Stomach (tissue), 9 donors: ENCODE data around the gene COPE. TPM values are rescaled to one million over a fixed set of nuclear protein-coding genes. Genes with fewer than 3 reads are reported as not detected.

Experiments used
- DNase-seq, 2 donors: peaks; one replicate each; pipeline versions ENCODE4 v3.0.0 to v3.0.0-alpha.2; 2013 to 2019
- H3K27ac ChIP-seq, 5 donors: fragments of 200-600 bp in 4 of 5; sonication (generic) in 4 of 5; one replicate each; pipeline ENCODE4 v1.5.1; 2013 to 2019; ENCODE audit warnings: mild to moderate bottlenecking in 1 of 5, moderate library complexity in 1 of 5
- H3K27me3 ChIP-seq, 3 donors: fragments of 200-600 bp; sonication (generic); one replicate each; pipeline ENCODE4 v1.5.1; 2017 to 2019; ENCODE audit warnings: mixed run types in 1 of 3
- H3K36me3 ChIP-seq, 4 donors: fragments of 200-600 bp; sonication (generic); 1 replicate in 3 of 4; 2 replicates in 1 of 4; pipeline ENCODE4 v1.5.1; 2016 to 2019
- H3K4me1 ChIP-seq, 4 donors: fragments of 200-600 bp; sonication (generic); one replicate each; pipeline ENCODE4 v1.5.1; 2016 to 2019
- H3K4me3 ChIP-seq, 4 donors: fragments of 200-600 bp; sonication (generic) in 3 of 4; one replicate each; pipeline ENCODE4 v1.5.1; 2016 to 2019; ENCODE audit warnings: mild to moderate bottlenecking in 1 of 4
- H3K9me3 ChIP-seq, 4 donors: fragments of 200-600 bp; sonication (generic); one replicate each; pipeline ENCODE4 v1.5.1; 2016 to 2019
- CTCF ChIP-seq, 7 experiments: fragments of 450-650 bp in 4 of 7; fragments of 200-600 bp in 3 of 7; sonication (generic) in 3 of 7; IDR thresholded peaks; one replicate each; pipeline ENCODE4 v1.5.1; 2016 to 2019; ENCODE audit warnings: antibody characterized with exemption in 7 of 7, control low read depth in 2 of 7, mild to moderate bottlenecking in 1 of 7
- EP300 ChIP-seq: sonication (generic); formaldehyde crosslinking; IDR thresholded peaks from one replicate; pipeline ENCODE4 v1.6.1; 2017; ENCODE audit warnings: antibody characterized with exemption
- POLR2A ChIP-seq, 4 donors: fragments of 450-650 bp; IDR thresholded peaks; one replicate each; pipeline ENCODE4 v1.6.1; 2016; ENCODE audit warnings: antibody characterized with exemption in 4 of 4, control low read depth in 2 of 4, mild to moderate bottlenecking in 1 of 4, moderate library complexity in 1 of 4
- POLR2AphosphoS5 ChIP-seq, 3 donors: sonication (generic); formaldehyde crosslinking; IDR thresholded peaks; one replicate each; pipeline ENCODE4 v1.6.1; 2016; ENCODE audit warnings: antibody characterized with exemption in 3 of 3
- WGBS, 5 donors: extraction: QIAGEN DNeasy Blood & Tissue Kit in 3 of 5; methylation state at CpG; one replicate each; pipeline versions ENCODE4 v1.1.5 to v1.1.7; 2013 to 2018; 5-methylcytosine and 5-hydroxymethylcytosine counted together
- intact Hi-C: fragments of 100-400 bp; cut with DNase I; formaldehyde crosslinking; loops from one replicate; pipeline ENCODE4 v1.15.1; 2023; ENCODE audit warnings: low total_unique reads
- polyA plus RNA-seq, 3 donors: library from polyadenylated mRNA; stranded (reverse); fragments of 200-250 nt; gene quantifications; one replicate each; pipeline ENCODE4 v1.2.3, GENCODE V29; 2013
- total RNA-seq, 5 donors: library from RNA; depleted of rRNA; stranded (reverse); fragments of >200 nt; gene quantifications; one replicate each; pipeline versions ENCODE4 v1.1.0 to v1.2.3, GENCODE V29; 2014 to 2016
- donor health status: healthy with polysubstance abuse.
- donor health status: Bipolar disorder and iron deficiency.
- donor health status: healthy.

The COPE gene
- total and polyA plus RNA-seq, 8 donors, result 76.7 to 283 (median 209) TPM

GRCh38 chr19:18946918-18947317 lies 27.7 kb upstream of the COPE start:
- no peak for TF ChIP-seq CTCF (IDR thresholded peaks at IDR 0.05)
- TF ChIP-seq EP300, result no peak
- TF ChIP-seq POLR2AphosphoS5 (IDR thresholded peaks at IDR 0.05), result no peak
- no peak for TF ChIP-seq POLR2A (IDR thresholded peaks at IDR 0.05)
- H3K36me3 ChIP-seq, result no peaks in the 10 kb centered on the region
- no peak overlapping the region for H3K27ac ChIP-seq
- no peak overlapping the region for H3K4me3 ChIP-seq
- H3K27me3 ChIP-seq, result no peaks in the 10 kb centered on the region
- H3K9me3 ChIP-seq, result no peaks in the 10 kb centered on the region
- intact Hi-C loops, result no loop called here
- WGBS, 5 donors, result 83 to 92% (median 86%) methylated on average over 12 to 14 of the region's 14 CpGs
- no peaks in the 10 kb centered on the region for H3K4me1 ChIP-seq
- DNase-seq, result no peak

DNA sequence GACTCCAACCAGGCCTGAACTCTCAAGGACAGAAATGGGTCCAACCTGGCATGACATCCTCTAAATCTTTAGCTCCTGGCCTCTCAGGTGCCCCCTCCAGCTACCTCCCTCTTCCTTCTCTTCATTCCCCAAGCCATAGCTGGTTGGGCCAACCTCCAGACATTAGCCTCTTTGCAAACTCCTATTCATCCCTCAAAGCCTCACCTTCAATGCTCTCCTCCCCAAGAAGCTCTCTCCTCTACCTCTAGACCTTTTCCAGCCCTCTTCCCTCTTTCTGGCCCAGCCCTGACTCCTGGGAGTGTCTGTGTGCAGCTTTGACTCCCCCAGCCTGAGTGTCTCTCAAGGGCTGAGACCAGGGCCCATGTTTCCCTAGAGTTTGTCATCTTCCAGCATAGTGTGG lies 27.1 kb upstream of the COPE start:
- no peaks in the 10 kb centered on the region for H3K36me3 ChIP-seq
- H3K27ac ChIP-seq, result no peak overlapping the region
- DNase-seq, result no peak
- TF ChIP-seq CTCF (IDR thresholded peaks at IDR 0.05), result no peak
- TF ChIP-seq EP300, result no peak
- no peak for TF ChIP-seq POLR2AphosphoS5 (IDR thresholded peaks at IDR 0.05)
- TF ChIP-seq POLR2A (IDR thresholded peaks at IDR 0.05), result no peak
- peaks cover 0 to 6% (median 5%) of the 10 kb centered on the region in 4 donors for H3K4me1 ChIP-seq
- intact Hi-C loops, result no loop called here
- no peaks in the 10 kb centered on the region for H3K9me3 ChIP-seq
- H3K4me3 ChIP-seq, result no peak overlapping the region
- no peaks in the 10 kb centered on the region for H3K27me3 ChIP-seq

GRCh38 chr19:18945297-18945696 lies 26.1 kb upstream of the COPE start:
- WGBS, 5 donors, result 81 to 92% (median 88%) methylated on average over 9 of the region's 9 CpGs
- no peak for TF ChIP-seq POLR2AphosphoS5 (IDR thresholded peaks at IDR 0.05)
- TF ChIP-seq POLR2A (IDR thresholded peaks at IDR 0.05), result no peak
- no peak for TF ChIP-seq CTCF (IDR thresholded peaks at IDR 0.05)
- TF ChIP-seq EP300, result no peak
- Histone ChIP-seq H3K4me1 (peaks cover 4 to 14% (median 11%) of the 10 kb centered on the region in 4 donors), H3K36me3 (no peaks in the 10 kb centered on the region), H3K27ac (no peak overlapping the region), H3K9me3 (no peaks in the 10 kb centered on the region), H3K27me3 (peaks cover 0 to 2% (median 0%) of the 10 kb centered on the region in 3 donors), H3K4me3 (no peak overlapping the region)
- DNase-seq, result no peak
- intact Hi-C loops, result no loop called here

DNA sequence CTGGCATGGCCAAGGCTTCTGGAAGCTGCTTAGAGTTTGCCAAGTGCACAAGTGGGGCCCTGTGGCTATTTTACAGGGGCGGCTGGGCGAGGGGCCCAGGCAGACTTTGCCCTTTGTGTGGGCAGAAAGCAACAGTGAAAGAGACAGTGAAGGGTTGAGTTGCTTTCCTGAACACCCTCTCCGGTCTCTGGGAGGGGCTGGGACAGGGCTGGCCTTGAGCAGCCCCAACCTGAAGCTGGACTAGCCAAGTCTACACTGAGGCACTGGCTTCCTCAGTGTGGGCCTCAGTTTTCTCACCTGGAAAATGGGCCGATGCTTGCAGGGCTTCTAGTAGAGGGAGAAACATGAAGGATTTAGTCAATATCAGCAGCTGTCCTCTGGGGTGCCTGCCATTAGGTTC lies 24.3 kb upstream of the COPE start:
- no peak for TF ChIP-seq EP300
- H3K27me3 ChIP-seq, result peaks cover 0 to 7% (median 0%) of the 10 kb centered on the region in 3 donors
- intact Hi-C loops, result no loop called here
- no peak overlapping the region for H3K4me3 ChIP-seq
- H3K9me3 ChIP-seq, result no peaks in the 10 kb centered on the region
- peaks cover 0 to 2% (median 0%) of the 10 kb centered on the region in 4 donors for H3K36me3 ChIP-seq
- H3K4me1 ChIP-seq, result peaks cover 12 to 28% (median 21%) of the 10 kb centered on the region in 4 donors
- 67 to 75% (median 72%) methylated on average over 4 of the region's 4 CpGs for WGBS, 5 donors
- H3K27ac ChIP-seq, result no peak overlapping the region
- no peak for DNase-seq

- Histone ChIP-seq H3K27ac (no peak overlapping the region), H3K4me3 (no peak overlapping the region), H3K4me1 (peaks cover 12 to 28% (median 21%) of the 10 kb centered on the region in 4 donors), H3K9me3 (no peaks in the 10 kb centered on the region), H3K36me3 (peaks cover 0 to 9% (median 6%) of the 10 kb centered on the region in 4 donors), H3K27me3 (peaks cover 0 to 7% (median 0%) of the 10 kb centered on the region in 3 donors)
- 84 to 90% (median 87%) methylated on average over 6 of the region's 6 CpGs for WGBS, 5 donors
- TF ChIP-seq POLR2AphosphoS5 (IDR thresholded peaks at IDR 0.05), result no peak
- TF ChIP-seq EP300, result no peak
- no peak for TF ChIP-seq CTCF (IDR thresholded peaks at IDR 0.05)
- no peak for TF ChIP-seq POLR2A (IDR thresholded peaks at IDR 0.05)
- DNase-seq, result no peak
- intact Hi-C loops, result no loop called here
Observed at GRCh38 chr19:18942692-18943091, 23.5 kb upstream of the COPE start.
